NAMALWA (cell line): ENCODE data around the gene CNKSR3.

Experiments
- DNase-seq: peaks from one replicate; pipeline ENCODE4 v3.0.0-alpha.2; 2015; ENCODE audit warnings: low spot score

The CNKSR3 gene

DNA sequence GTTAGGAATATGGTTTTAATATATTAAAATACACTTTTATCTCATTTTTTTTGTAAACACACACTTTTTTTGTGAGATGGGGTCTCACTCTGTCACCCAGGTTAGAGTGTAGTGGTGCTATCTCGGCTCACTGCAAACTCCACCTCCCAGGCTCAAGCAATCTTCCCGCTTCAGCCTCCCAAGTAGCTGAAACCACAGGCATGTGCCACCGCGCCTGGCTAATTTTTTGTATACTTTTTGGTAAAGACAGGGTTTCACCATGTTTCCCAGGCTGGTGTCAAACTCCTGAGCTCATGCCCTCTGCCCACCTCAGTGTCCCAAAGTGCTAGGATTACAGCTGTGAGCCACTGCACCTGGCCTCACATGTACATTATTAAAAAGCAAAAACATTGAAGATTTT is 164.7 kb downstream of the CNKSR3 start:
- no peak for DNase-seq

- DNase-seq = peak; percentile 19
Observed at GRCh38 chr6:154343473-154344308, 166.8 kb downstream of the CNKSR3 start.

- DNase-seq = no peak
Observed at GRCh38 chr6:154341871-154342270, 168.6 kb downstream of the CNKSR3 start.

GRCh38 chr6:154341336-154341735 is 169.1 kb downstream of the CNKSR3 start:
- DNase-seq = no peak
